PC-9 (cell line): ENCODE data around the gene TRIO.

Experiments
- EZH2 ChIP-seq: fragments of 200-600 bp; sonication (generic); IDR thresholded peaks from 2 replicates; pipeline ENCODE4 v1.8.0; 2017; ENCODE audit warnings: antibody characterized with exemption, low read depth
- TF ChIP-seq, protein P1 (sequence below): fragments of 200-600 bp; sonication (generic); conservative IDR thresholded peaks from 2 replicates; pipeline ENCODE4 v1.6.1; 2017; ENCODE audit warnings: mixed run types, antibody characterized with exemption, mild to moderate bottlenecking, moderate library complexity

DNA sequence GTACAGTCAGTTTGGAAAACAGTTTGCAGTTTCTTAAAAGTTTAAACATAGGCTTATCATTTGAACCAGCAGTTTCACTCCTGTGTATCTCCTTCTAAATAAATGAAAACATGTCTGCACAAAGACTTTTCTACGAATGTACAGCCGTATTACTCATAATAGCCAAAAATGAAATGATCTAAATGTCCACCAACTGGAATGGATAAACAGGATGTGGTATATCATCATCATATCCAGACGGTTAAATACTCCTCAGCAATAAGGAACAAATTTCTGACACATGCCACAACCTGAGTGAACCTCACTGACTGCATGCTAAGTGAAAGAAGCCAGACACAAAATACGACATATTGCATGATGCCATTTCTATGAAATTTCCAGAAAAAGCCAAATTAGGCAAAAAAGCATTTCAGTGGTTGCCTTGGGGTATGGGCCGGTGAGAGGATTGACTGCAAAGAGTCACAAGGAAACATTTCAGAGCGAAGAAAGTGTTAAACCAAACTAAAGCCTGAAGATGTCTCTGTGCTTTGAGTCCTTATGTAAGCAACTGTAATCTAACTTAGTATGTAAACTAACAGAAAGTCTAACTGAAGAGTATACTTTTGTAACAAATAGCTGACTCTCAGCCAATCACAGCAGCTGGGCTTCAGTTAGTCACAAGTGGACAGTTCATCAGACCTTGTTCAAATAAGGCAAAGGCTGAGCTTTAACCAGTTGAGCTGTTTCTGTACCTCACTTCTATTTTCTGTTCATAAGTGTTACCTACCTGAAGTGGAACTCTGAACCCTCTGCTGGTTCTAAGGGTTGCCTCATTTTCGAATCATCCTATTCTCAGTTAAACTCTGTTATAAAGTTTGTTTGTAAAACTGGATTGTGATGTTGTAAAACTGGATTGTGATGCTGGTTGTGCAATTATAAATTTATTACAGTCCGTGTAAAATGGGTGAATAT is 65.2 kb downstream of the TRIO start:
- TF ChIP-seq, protein P1, sequence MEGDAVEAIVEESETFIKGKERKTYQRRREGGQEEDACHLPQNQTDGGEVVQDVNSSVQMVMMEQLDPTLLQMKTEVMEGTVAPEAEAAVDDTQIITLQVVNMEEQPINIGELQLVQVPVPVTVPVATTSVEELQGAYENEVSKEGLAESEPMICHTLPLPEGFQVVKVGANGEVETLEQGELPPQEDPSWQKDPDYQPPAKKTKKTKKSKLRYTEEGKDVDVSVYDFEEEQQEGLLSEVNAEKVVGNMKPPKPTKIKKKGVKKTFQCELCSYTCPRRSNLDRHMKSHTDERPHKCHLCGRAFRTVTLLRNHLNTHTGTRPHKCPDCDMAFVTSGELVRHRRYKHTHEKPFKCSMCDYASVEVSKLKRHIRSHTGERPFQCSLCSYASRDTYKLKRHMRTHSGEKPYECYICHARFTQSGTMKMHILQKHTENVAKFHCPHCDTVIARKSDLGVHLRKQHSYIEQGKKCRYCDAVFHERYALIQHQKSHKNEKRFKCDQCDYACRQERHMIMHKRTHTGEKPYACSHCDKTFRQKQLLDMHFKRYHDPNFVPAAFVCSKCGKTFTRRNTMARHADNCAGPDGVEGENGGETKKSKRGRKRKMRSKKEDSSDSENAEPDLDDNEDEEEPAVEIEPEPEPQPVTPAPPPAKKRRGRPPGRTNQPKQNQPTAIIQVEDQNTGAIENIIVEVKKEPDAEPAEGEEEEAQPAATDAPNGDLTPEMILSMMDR = no peak
- TF ChIP-seq EZH2 = no peak
